ENCODE results near the gene YJEFN3. TPM values are rescaled to one million over a fixed set of nuclear protein-coding genes. Genes with fewer than 3 reads are reported as not detected.

Gene YJEFN3
- total RNA-seq, 1 donor from 2014 or later: 6.4 TPM

DNA sequence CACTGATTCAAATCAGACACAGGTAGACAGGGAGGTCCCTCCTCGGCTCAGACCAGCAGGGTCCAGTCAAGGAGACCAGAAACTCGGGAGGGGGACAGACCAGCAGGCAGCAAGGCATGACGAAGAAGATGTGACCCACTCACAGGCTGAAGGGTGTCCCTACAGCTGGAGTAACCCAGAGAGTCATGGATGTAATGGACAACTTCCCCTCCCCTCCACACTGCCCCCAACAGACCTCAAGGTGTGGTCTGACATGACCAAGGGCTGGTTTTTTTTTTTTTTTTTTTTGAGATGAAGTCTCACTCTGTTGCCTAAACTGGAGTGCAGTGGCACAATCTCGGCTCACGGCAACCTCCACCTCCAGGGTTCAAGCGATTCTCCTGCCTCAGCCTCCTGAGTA is 55.6 kb downstream of the YJEFN3 start:
- H3K4me3 ChIP-seq: no peak overlapping the region
- H3K36me3 ChIP-seq: no peaks in the 10 kb centered on the region
- intact Hi-C loops (cut with DNase I): no loop called here
- H3K4me1 ChIP-seq: no peaks in the 10 kb centered on the region
- H3K27me3 ChIP-seq: no peaks in the 10 kb centered on the region
- no peak for TF ChIP-seq CTCF (IDR thresholded peaks at IDR 0.05)
- H3K27ac ChIP-seq: no peak overlapping the region
- DNase-seq (no peak), ATAC-seq (no peak)
- no peaks in the 10 kb centered on the region for H3K9me3 ChIP-seq

Other genes with a start within 250 kb of the YJEFN3 start
- 40.1 TPM for gene SUGP1, start 208.4 kb upstream of the YJEFN3 start, total RNA-seq
- 60.5 TPM for gene MAU2, start 208.1 kb upstream of the YJEFN3 start, total RNA-seq
- gene GATAD2A, start 123.2 kb upstream of the YJEFN3 start, total RNA-seq: 85.8 TPM
- 1.8 TPM for gene TSSK6, start 13.4 kb upstream of the YJEFN3 start, total RNA-seq
- 207 TPM for gene NDUFA13, start 12.7 kb upstream of the YJEFN3 start, total RNA-seq
- 0.41 TPM for gene CILP2, start 9.4 kb downstream of the YJEFN3 start, total RNA-seq
- 3.4 TPM for gene PBX4, start 89.8 kb downstream of the YJEFN3 start, total RNA-seq
- 23.5 TPM for gene LPAR2, start 99.3 kb downstream of the YJEFN3 start, total RNA-seq
- gene GMIP, start 114.7 kb downstream of the YJEFN3 start, total RNA-seq: 37.3 TPM
- gene ATP13A1, start 134.8 kb downstream of the YJEFN3 start, total RNA-seq: 55.5 TPM
- 11.1 TPM for gene ZNF101, start 139.9 kb downstream of the YJEFN3 start, total RNA-seq
- gene ZNF14, start 204.2 kb downstream of the YJEFN3 start, total RNA-seq: 6.4 TPM